ENCODE data around the gene STAT6. TPM values are rescaled to one million over a fixed set of nuclear protein-coding genes. Genes with fewer than 3 reads are reported as not detected.
A peak's percentile ranks its signal among the peaks of the same experiment; 100 is the strongest.

The STAT6 gene
- total and polyA plus RNA-seq, 5 experiments from 2014 or later = 80.2 to 316 (median 97.1) TPM

GRCh38 chr12:57139796-57140649, 28.9 kb upstream of the STAT6 start:
- H3K27ac Mint-ChIP-seq = peak overlapping the region in 1 of 10 donors; percentile 4
- DNase-seq = no peak
- no peaks in the 10 kb centered on the region for H3K27me3 Mint-ChIP-seq
- no peaks in the 10 kb centered on the region for H3K36me3 Mint-ChIP-seq
- H3K9me3 Mint-ChIP-seq = no peaks in the 10 kb centered on the region
- peaks cover 9 to 26% (median 16%) of the 10 kb centered on the region in 4 donors for H3K4me1 Mint-ChIP-seq
- no peak overlapping the region for H3K4me3 Mint-ChIP-seq
- no peak for ATAC-seq
- POLR2A ChIA-PET = no interaction called here

GRCh38 chr12:57138526-57139272, 27.5 kb upstream of the STAT6 start:
- ATAC-seq = no peak
- POLR2A ChIA-PET = no interaction called here
- H3K9me3 Mint-ChIP-seq = no peaks in the 10 kb centered on the region
- H3K4me3 Mint-ChIP-seq = peak overlapping the region in 1 of 10 donors; percentile 56
- no peaks in the 10 kb centered on the region for H3K36me3 Mint-ChIP-seq
- peaks cover 0 to under 1% (median 0%) of the 10 kb centered on the region in 5 donors for H3K27me3 Mint-ChIP-seq
- DNase-seq = peak in 1 of 10 donors; percentile 35
- no peak overlapping the region for H3K27ac Mint-ChIP-seq
- peaks cover 7 to 20% (median 15%) of the 10 kb centered on the region in 4 donors for H3K4me1 Mint-ChIP-seq

GRCh38 chr12:57135527-57136326, 24.6 kb upstream of the STAT6 start:
- DNase-seq (peak in 1 of 10 donors; percentile 54), ATAC-seq (no peak)
- no peaks in the 10 kb centered on the region for H3K36me3 Mint-ChIP-seq
- H3K27me3 Mint-ChIP-seq = peaks cover 0 to 1% (median 0%) of the 10 kb centered on the region in 5 donors
- no peak overlapping the region for H3K27ac Mint-ChIP-seq
- peaks cover 0 to 16% (median 5%) of the 10 kb centered on the region in 4 donors for H3K4me1 Mint-ChIP-seq
- H3K4me3 Mint-ChIP-seq = no peak overlapping the region
- no peaks in the 10 kb centered on the region for H3K9me3 Mint-ChIP-seq
- POLR2A ChIA-PET = interaction anchor here (0.6 kb wide), 2 partner anchors 104 to 508 kb away, joined by 3 to 4 read pairs; no protein-coding TSS in a partner anchor

- Mint-ChIP-seq H3K4me3 (no peak overlapping the region), H3K27ac (no peak overlapping the region), H3K4me1 (peaks cover 0 to 18% (median 5%) of the 10 kb centered on the region in 4 donors), H3K36me3 (no peaks in the 10 kb centered on the region), H3K27me3 (peaks cover 0 to 1% (median 0%) of the 10 kb centered on the region in 5 donors), H3K9me3 (no peaks in the 10 kb centered on the region)
- POLR2A ChIA-PET = interaction anchor here (0.6 kb wide), 2 partner anchors 103 to 508 kb away, joined by 3 to 4 read pairs; no protein-coding TSS in a partner anchor
- DNase-seq (no peak), ATAC-seq (no peak)
Measured at GRCh38 chr12:57134949-57135348, 23.8 kb upstream of the STAT6 start.

- H3K27me3 Mint-ChIP-seq = peaks cover 0 to 1% (median 0%) of the 10 kb centered on the region in 5 donors
- H3K4me1 Mint-ChIP-seq = peaks cover 0 to 22% (median 7%) of the 10 kb centered on the region in 4 donors
- no peaks in the 10 kb centered on the region for H3K9me3 Mint-ChIP-seq
- POLR2A ChIA-PET = no interaction called here
- no peaks in the 10 kb centered on the region for H3K36me3 Mint-ChIP-seq
- H3K27ac Mint-ChIP-seq = no peak overlapping the region
- H3K4me3 Mint-ChIP-seq = no peak overlapping the region
- ATAC-seq (no peak), DNase-seq (peak in 1 of 10 donors; percentile 38)
Measured at GRCh38 chr12:57133916-57134315, 22.8 kb upstream of the STAT6 start.

- Mint-ChIP-seq H3K27me3 (peaks cover 0 to 1% (median 0%) of the 10 kb centered on the region in 5 donors), H3K4me3 (no peak overlapping the region), H3K9me3 (no peaks in the 10 kb centered on the region), H3K36me3 (no peaks in the 10 kb centered on the region), H3K4me1 (peaks cover 0 to 22% (median 8%) of the 10 kb centered on the region in 4 donors), H3K27ac (no peak overlapping the region)
- peak in 1 of 10 donors; percentile 15 for DNase-seq
- ATAC-seq = no peak
- POLR2A ChIA-PET = interaction anchor here (0.6 kb wide), 1 partner anchor 194 kb away, joined by 5 read pairs; no protein-coding TSS in a partner anchor
Measured at GRCh38 chr12:57133013-57133569, 21.9 kb upstream of the STAT6 start.

- H3K36me3 Mint-ChIP-seq = no peaks in the 10 kb centered on the region
- peak overlapping the region in 4 of 10 donors; percentile 15 to 52 (median 36) for H3K27ac Mint-ChIP-seq
- POLR2A ChIA-PET = interaction anchor here (0.5 to 0.6 kb wide), 2 partner anchors 20 to 195 kb away, joined by 3 to 5 read pairs; no protein-coding TSS in a partner anchor
- ATAC-seq = no peak
- peak overlapping the region in 2 of 10 donors; percentile 4 to 67 for H3K4me3 Mint-ChIP-seq
- DNase-seq = peak in 1 of 10 donors; percentile 52
- peaks cover 2 to 25% (median 10%) of the 10 kb centered on the region in 4 donors for H3K4me1 Mint-ChIP-seq
- H3K9me3 Mint-ChIP-seq = no peaks in the 10 kb centered on the region
- H3K27me3 Mint-ChIP-seq = peaks cover 0 to 1% (median 0%) of the 10 kb centered on the region in 5 donors
Measured at GRCh38 chr12:57131896-57132744, 21.0 kb upstream of the STAT6 start.

- H3K27me3 Mint-ChIP-seq = peaks cover 0 to 2% (median 0%) of the 10 kb centered on the region in 5 donors
- peak overlapping the region in 4 of 10 donors; percentile 5 to 71 (median 32) for H3K4me3 Mint-ChIP-seq
- peaks cover 9 to 26% (median 13%) of the 10 kb centered on the region in 4 donors for H3K4me1 Mint-ChIP-seq
- no peaks in the 10 kb centered on the region for H3K9me3 Mint-ChIP-seq
- ATAC-seq (no peak), DNase-seq (no peak)
- H3K27ac Mint-ChIP-seq = peak overlapping the region in 1 of 10 donors; percentile 22
- H3K36me3 Mint-ChIP-seq = no peaks in the 10 kb centered on the region
- POLR2A ChIA-PET = interaction anchor here (0.8 kb wide), 1 partner anchor 28 kb away, joined by 3 read pairs; no protein-coding TSS in a partner anchor
Measured at GRCh38 chr12:57130941-57131340, 19.8 kb upstream of the STAT6 start.

GRCh38 chr12:57129889-57130288, 18.7 kb upstream of the STAT6 start:
- DNase-seq (peak in 1 of 10 donors; percentile 61), ATAC-seq (no peak)
- Mint-ChIP-seq H3K27me3 (peaks cover 0 to 4% (median 0%) of the 10 kb centered on the region in 5 donors), H3K9me3 (no peaks in the 10 kb centered on the region), H3K27ac (peak overlapping the region in 6 of 10 donors; percentile 48 to 85 (median 65)), H3K36me3 (no peaks in the 10 kb centered on the region), H3K4me1 (peaks cover 9 to 26% (median 13%) of the 10 kb centered on the region in 4 donors), H3K4me3 (peak overlapping the region; percentile 54 to 86 (median 69))
- POLR2A ChIA-PET = interaction anchor here (2.5 kb wide), 1 partner anchor 18 kb away, joined by 13 read pairs; the partner anchor contains the start of gene STAT6

GRCh38 chr12:57129321-57129842, 18.2 kb upstream of the STAT6 start:
- POLR2A ChIA-PET = interaction anchor here (0.6 to 2.5 kb wide), 2 partner anchors 17 to 253 kb away, joined by 5 to 13 read pairs; partner anchors contain the start of gene STAT6
- H3K27ac Mint-ChIP-seq = peak overlapping the region in 4 of 10 donors; percentile 48 to 78 (median 62)
- DNase-seq (peak in 1 of 10 donors; percentile 48), ATAC-seq (no peak)
- no peaks in the 10 kb centered on the region for H3K36me3 Mint-ChIP-seq
- peaks cover 0 to 6% (median 0%) of the 10 kb centered on the region in 5 donors for H3K27me3 Mint-ChIP-seq
- no peaks in the 10 kb centered on the region for H3K9me3 Mint-ChIP-seq
- H3K4me1 Mint-ChIP-seq = peaks cover 12 to 26% (median 14%) of the 10 kb centered on the region in 4 donors
- H3K4me3 Mint-ChIP-seq = peak overlapping the region; percentile 54 to 95 (median 69)
